ENCODE results near the gene GYPC. TPM values are rescaled to one million over a fixed set of nuclear protein-coding genes. Genes with fewer than 3 reads are reported as not detected.
A peak's percentile ranks its signal among the peaks of the same experiment; 100 is the strongest.

Gene GYPC
- total RNA-seq, 2 donors from 2014 or later = 7.1 to 14.7 TPM

- no peak for DNase-seq
- no peaks in the 10 kb centered on the region for H3K36me3 ChIP-seq
- TF ChIP-seq, protein P1, sequence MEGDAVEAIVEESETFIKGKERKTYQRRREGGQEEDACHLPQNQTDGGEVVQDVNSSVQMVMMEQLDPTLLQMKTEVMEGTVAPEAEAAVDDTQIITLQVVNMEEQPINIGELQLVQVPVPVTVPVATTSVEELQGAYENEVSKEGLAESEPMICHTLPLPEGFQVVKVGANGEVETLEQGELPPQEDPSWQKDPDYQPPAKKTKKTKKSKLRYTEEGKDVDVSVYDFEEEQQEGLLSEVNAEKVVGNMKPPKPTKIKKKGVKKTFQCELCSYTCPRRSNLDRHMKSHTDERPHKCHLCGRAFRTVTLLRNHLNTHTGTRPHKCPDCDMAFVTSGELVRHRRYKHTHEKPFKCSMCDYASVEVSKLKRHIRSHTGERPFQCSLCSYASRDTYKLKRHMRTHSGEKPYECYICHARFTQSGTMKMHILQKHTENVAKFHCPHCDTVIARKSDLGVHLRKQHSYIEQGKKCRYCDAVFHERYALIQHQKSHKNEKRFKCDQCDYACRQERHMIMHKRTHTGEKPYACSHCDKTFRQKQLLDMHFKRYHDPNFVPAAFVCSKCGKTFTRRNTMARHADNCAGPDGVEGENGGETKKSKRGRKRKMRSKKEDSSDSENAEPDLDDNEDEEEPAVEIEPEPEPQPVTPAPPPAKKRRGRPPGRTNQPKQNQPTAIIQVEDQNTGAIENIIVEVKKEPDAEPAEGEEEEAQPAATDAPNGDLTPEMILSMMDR (IDR thresholded peaks at IDR 0.05) = no peak
- H3K27me3 ChIP-seq = no peaks in the 10 kb centered on the region
- H3K4me3 ChIP-seq = peak overlapping the region; percentile 63
- intact Hi-C loops (cut with DNase I) = no loop called here
- peak overlapping the region; percentile 90 for H3K27ac ChIP-seq
- no peaks in the 10 kb centered on the region for H3K4me1 ChIP-seq
- H3K9ac ChIP-seq (ENCODE audit: low read depth in 2 of 2, low read length in 2 of 2) = peak overlapping the region; percentile 46 to 97
- no peaks in the 10 kb centered on the region for H3K9me3 ChIP-seq
Measured at GRCh38 chr2:126656431-126657147, 631 bp downstream of the GYPC start.

DNA sequence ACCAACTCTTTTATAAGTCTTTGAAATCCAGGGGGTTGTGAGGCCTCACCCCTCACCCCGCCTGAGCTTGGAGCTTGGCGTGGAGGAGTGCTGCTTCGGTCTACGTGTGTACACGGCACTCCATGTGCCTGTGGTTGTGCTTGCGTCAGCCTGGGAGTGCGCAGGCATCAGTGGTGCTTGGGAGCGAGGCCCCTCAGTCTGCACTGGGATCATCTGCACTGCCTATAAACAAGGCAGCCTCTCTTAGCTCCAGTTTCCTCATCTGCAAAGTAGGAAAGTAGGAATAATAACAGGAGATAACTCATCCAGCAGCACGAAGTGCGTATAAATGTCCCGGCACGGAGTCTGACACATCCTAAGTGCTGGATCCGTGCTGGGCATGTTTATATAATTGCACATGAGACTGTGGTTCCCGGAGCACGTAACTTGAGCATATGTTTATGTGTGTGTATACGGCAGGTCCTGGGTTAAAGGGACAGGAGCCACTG, 1.2 kb downstream of the GYPC start:
- no peaks in the 10 kb centered on the region for H3K9me3 ChIP-seq
- H3K36me3 ChIP-seq = no peaks in the 10 kb centered on the region
- H3K9ac ChIP-seq (ENCODE audit: low read depth in 2 of 2, low read length in 2 of 2) = peak overlapping the region; percentile 45 to 46
- H3K4me1 ChIP-seq = no peaks in the 10 kb centered on the region
- H3K27ac ChIP-seq = peak overlapping the region; percentile 90
- H3K4me3 ChIP-seq = peak overlapping the region; percentile 63
- DNase-seq = peak; percentile 42
- intact Hi-C loops (cut with DNase I) = no loop called here
- H3K27me3 ChIP-seq = no peaks in the 10 kb centered on the region
- TF ChIP-seq, protein P1 (IDR thresholded peaks at IDR 0.05) = no peak

DNA sequence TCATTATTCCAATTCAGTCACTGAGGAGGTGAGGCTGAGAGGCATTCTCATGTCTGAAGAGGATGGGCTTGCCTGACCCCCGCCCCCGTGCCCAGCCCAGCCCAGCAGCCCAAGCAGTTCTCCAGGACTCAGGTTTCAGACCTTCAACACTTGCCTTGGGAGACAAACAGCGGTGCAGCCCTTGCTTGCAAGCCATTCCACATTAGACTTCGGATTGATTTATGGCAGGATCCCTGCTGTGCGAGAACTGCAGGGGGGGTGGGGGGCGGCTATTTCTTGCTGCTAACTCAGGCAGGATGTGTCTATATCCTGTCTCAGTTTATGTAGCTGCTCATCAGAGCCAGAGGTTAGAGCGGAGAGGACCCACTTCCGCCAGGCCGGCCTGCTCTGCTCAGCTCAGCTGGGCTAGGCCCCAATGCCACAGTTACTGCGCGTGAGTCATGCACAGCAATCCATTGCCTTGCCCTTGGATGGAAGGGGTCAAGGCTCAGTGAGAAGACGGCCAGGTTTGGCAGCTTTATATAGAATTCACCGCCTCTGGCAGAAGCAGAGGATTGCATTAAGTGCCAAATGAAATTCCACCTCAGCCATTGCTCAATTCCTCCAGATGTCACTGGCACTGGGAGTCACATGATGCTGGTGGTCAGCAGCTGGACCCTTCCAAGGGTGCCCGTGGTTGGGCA, 1.8 kb downstream of the GYPC start:
- H3K27me3 ChIP-seq = no peaks in the 10 kb centered on the region
- H3K36me3 ChIP-seq = no peaks in the 10 kb centered on the region
- peak; percentile 57 for DNase-seq
- H3K9ac ChIP-seq (ENCODE audit: low read depth in 2 of 2, low read length in 2 of 2) = peak overlapping the region; percentile 46 to 51
- intact Hi-C loops (cut with DNase I) = no loop called here
- peak overlapping the region; percentile 90 for H3K27ac ChIP-seq
- peak overlapping the region; percentile 63 for H3K4me3 ChIP-seq
- H3K4me1 ChIP-seq = no peaks in the 10 kb centered on the region
- H3K9me3 ChIP-seq = no peaks in the 10 kb centered on the region
- TF ChIP-seq, protein P1 (IDR thresholded peaks at IDR 0.05) = no peak

DNA sequence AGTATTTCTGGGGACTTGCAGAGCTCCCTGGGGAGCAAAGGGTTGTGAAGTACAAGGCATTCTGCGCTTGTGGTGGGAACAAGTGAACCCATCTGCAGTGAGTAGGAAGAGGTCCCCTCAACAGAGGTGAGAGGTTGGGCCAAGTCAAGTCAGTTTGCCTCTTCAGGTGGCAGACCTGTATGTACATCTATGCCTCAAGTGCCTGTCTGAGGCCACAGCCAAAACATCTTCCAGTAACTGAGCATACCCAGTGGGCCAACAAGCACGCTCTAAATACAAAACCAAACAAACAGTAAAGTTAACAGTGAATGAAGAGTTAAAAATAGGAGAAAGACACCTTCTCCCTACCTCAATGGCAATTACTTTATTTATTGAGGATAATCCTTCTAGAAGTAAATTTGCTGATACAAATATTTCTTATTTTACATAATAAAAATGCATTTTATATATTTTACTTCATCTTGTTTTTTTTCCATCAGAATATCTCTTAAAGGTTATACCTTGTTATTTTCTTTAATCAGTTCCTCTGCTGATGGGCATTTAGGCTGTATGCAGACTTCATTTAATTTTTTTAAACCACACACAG, 2.5 kb downstream of the GYPC start:
- Histone ChIP-seq H3K4me3 (no peak overlapping the region), H3K9me3 (no peaks in the 10 kb centered on the region), H3K36me3 (no peaks in the 10 kb centered on the region), H3K9ac (ENCODE audit: low read depth in 2 of 2, low read length in 2 of 2) (peak overlapping the region; percentile 21 to 51), H3K27ac (peak overlapping the region; percentile 90), H3K27me3 (no peaks in the 10 kb centered on the region), H3K4me1 (no peaks in the 10 kb centered on the region)
- TF ChIP-seq, protein P1 (IDR thresholded peaks at IDR 0.05) = no peak
- intact Hi-C loops (cut with DNase I) = no loop called here
- no peak for DNase-seq

DNA sequence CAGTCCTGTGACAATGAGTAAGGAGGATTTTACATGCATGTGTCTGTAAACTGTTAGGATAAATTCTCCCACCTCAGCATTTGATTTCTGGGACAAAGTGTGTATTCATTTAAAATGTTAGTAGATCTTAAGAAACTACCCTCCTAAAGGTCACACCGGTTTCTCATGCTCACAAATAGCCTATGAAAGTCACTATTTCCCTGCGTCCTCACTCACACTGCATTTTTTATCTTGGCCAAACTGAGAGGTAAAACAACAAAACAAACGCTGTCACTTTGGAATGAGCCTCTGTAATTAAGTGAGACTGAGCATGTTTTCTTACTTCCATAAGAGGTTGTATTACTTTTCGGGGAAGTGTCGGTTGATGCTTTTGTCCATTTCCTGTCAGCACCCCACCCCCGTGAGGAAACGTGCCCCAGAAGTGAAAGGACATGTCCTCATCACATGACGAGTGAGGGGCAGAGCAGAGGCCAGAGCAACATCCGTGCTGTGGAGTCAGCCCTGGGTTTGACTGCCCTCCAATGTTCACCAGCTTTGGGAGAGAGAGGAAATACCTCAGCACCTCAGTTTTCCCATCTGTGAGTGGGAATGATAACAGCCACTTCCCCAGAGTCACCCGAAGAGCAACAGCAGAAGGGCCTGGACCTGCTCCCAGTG, 3.1 kb downstream of the GYPC start:
- peak overlapping the region; percentile 90 for H3K27ac ChIP-seq
- peak; percentile 65 for DNase-seq
- peak overlapping the region in 1 of 2 donors; percentile 4 for H3K9ac ChIP-seq (ENCODE audit: low read depth in 2 of 2, low read length in 2 of 2)
- no peaks in the 10 kb centered on the region for H3K36me3 ChIP-seq
- intact Hi-C loops (cut with DNase I) = no loop called here
- H3K27me3 ChIP-seq = no peaks in the 10 kb centered on the region
- H3K4me3 ChIP-seq = no peak overlapping the region
- TF ChIP-seq, protein P1 (IDR thresholded peaks at IDR 0.05) = no peak
- H3K4me1 ChIP-seq = no peaks in the 10 kb centered on the region
- H3K9me3 ChIP-seq = no peaks in the 10 kb centered on the region
